CD4-positive, alpha-beta T cell treated with Interleukin-6 for 4 hours (primary cell): ENCODE results near the gene MEF2C.
"Not testable (repeated sequence)": the region's sequence is repeated elsewhere in the genome, so short reads cannot be mapped to it uniquely, and the experiment has no call there.

Experiments
- DNase-seq: peaks from one replicate; pipeline ENCODE4 v3.0.0-alpha.2; 2020; ENCODE audit warnings: mixed read lengths

MEF2C gene

GRCh38 chr5:88798933-88799332 lies 84.1 kb downstream of the MEF2C start:
- DNase-seq, result not testable (repeated sequence)

- not testable (repeated sequence) for DNase-seq
These were observed 89.2 kb downstream of the MEF2C start for GRCh38 chr5:88793797-88794196.

- DNase-seq, result no peak
These were observed 90.7 kb downstream of the MEF2C start for GRCh38 chr5:88792144-88792840.

GRCh38 chr5:88787856-88788255 lies 95.1 kb downstream of the MEF2C start:
- DNase-seq, result no peak

- no peak for DNase-seq
These were observed 96.2 kb downstream of the MEF2C start for GRCh38 chr5:88786789-88787188.

GRCh38 chr5:88785746-88786565 lies 97.0 kb downstream of the MEF2C start:
- no peak for DNase-seq

GRCh38 chr5:88782571-88782970 lies 100.4 kb downstream of the MEF2C start:
- DNase-seq, result no peak

GRCh38 chr5:88780736-88781135 lies 102.2 kb downstream of the MEF2C start:
- DNase-seq, result no peak

GRCh38 chr5:88778736-88779135 lies 104.2 kb downstream of the MEF2C start:
- no peak for DNase-seq

- DNase-seq, result no peak
These were observed 106.3 kb downstream of the MEF2C start for GRCh38 chr5:88776692-88777091.

- no peak for DNase-seq
These were observed 110.2 kb downstream of the MEF2C start for GRCh38 chr5:88772831-88773230.

GRCh38 chr5:88772047-88772446 lies 110.9 kb downstream of the MEF2C start:
- DNase-seq, result no peak

GRCh38 chr5:88770276-88771257 lies 112.4 kb downstream of the MEF2C start:
- no peak for DNase-seq

- DNase-seq, result no peak
These were observed 113.8 kb downstream of the MEF2C start for GRCh38 chr5:88769165-88769564.

- no peak for DNase-seq
These were observed 114.6 kb downstream of the MEF2C start for GRCh38 chr5:88768411-88768810.

- no peak for DNase-seq
These were observed 117.2 kb downstream of the MEF2C start for GRCh38 chr5:88765798-88766197.

GRCh38 chr5:88765171-88765570 lies 117.8 kb downstream of the MEF2C start:
- no peak for DNase-seq

GRCh38 chr5:88761939-88762338 lies 121.0 kb downstream of the MEF2C start:
- DNase-seq, result no peak

GRCh38 chr5:88761269-88761850 lies 121.6 kb downstream of the MEF2C start:
- no peak for DNase-seq

GRCh38 chr5:88760527-88760926 lies 122.5 kb downstream of the MEF2C start:
- DNase-seq, result no peak

GRCh38 chr5:88758591-88758990 lies 124.4 kb downstream of the MEF2C start:
- no peak for DNase-seq

GRCh38 chr5:88758184-88758583 lies 124.8 kb downstream of the MEF2C start:
- DNase-seq, result no peak

GRCh38 chr5:88756953-88757352 lies 126.0 kb downstream of the MEF2C start:
- no peak for DNase-seq
